ENCODE results near the gene TRMT44.
"Not testable (repeated sequence)": the region's sequence is repeated elsewhere in the genome, so short reads cannot be mapped to it uniquely, and the experiment has no call there.

The TRMT44 gene

DNA sequence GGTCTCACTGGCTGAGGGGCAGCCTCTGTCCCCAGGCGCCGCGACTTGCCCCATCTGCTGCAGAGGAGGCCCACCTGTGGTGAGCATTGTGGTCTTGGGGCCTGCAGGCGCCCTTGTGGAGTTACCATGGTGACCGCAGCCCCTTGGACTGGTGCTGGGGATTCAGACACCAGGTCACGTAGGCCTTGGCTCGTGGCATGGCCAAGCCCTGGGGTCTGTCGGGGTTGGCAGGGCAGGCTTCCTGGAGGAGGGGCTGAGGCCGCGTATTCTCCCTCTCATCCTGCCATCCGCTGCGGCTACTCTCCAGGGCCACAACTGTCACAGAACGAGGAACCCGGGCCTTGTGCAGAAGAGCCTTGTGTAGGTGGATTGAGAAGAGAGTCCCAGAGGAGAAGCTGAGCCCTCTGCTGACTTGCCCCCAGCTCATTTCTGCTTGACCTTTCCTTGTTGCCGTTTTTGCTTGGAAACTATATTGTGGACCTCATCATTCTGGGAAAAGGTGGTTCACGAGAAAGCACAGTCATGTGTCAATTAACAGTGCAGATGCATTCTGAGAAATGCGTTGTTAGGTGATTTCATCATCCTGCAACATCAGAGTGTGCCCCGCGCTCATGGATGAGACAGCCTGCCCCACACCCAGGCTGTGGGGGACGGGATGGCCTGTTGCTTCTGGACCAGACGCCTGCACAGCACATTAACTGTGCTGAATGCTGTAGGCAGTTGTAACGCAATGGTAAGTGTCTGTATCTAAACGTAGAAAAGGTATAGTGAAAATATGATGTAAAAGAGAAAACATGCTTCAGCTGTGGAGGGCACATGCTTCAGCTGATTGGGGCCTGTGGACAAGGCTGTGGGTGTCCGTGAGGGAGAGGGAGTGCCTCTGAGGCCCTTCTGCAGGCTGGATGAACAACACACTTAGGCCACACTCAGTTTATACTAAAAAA lies 38.5 kb downstream of the TRMT44 start:
- in situ Hi-C loops (cut with MboI; ENCODE audit: low sequenced_read_pairs) = no loop called here

DNA sequence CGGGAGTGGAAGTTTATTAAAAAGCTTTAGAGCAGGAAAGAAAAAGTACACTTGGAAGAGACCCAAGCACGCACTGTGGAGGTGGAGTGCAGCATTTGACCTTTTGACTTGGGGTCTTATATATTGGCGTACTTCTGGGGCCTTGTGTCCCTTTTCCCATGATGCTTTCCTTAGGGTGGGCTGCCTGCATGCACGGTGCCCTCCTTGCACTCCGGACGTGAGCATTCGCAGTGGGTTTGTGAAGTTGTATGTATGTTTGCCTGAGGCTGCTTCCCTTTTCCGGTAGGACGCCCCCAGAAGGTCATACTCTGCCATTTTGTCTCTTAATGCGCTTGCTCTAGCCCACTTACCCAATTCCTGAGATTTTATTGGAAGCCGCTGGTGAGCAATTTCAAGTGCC lies 39.6 kb downstream of the TRMT44 start:
- in situ Hi-C loops (cut with MboI; ENCODE audit: low sequenced_read_pairs) = no loop called here

DNA sequence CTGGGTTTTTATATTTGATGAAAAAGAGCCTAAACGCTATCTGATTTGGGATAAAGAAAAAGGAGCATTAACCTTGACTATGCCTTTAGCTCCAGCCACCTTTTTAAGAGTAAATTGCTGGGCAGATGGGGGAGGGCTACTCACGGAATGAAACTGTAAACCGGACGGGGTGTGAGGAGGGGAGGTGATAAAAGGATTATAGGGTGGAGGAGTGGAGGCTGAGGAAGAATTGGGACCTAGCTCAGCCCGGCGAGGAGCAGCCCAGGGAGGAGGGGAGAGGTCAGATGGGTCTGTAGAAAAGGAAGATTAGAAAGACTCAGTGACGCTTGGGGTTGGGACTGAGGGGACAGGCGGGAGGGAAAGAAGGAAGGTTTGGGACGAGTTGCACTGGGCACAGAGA lies 46.1 kb downstream of the TRMT44 start:
- in situ Hi-C loops (cut with MboI; ENCODE audit: low sequenced_read_pairs) = not testable (repeated sequence)

DNA sequence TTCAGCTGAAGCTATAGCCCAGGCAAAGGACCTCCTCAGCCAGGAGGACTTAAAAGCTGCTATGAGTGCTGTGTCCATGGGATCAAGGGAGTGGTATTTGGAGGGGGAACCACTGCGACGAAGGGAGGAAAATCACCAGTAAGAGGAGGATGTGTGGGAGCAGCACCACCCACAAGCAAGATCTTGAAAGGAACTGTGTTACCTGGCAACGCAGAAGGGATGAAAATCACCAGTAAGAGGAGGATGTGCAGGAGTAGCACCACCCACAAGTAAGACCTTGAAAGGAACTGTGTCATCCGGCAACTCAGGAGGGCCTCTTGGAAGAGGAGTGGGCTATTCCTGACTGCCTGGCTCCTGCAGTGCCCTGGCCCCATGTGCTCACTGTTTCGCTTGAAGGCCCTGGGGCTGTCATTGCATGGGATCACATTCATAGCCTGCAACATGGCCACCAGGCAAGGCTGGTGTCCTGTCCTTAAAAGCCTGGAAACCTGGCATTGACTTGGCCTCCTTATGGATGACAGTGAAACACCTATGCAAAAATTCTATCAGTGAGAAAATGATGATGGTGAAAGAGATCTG lies 48.3 kb downstream of the TRMT44 start:
- in situ Hi-C loops (cut with MboI; ENCODE audit: low sequenced_read_pairs) = no loop called here

DNA sequence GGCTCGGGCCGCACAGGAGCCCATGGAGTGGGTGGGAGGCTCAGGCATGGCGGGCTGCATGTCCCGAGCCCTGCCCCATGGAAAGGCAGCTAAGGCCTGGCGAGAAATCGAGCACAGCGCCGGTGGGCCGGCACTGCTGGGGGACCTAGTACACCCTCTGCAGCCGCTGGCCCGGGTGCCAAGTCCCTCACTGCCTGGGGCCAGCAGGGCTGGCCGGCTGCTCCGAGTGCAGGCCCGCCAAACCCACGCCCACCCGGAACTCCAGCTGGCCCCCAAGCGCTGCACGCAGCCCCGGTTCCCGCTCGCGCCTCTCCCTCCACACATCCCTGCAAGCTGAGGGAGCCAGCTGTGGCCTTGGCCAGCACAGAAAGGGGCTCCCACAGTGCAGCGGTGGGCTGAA lies 50.9 kb downstream of the TRMT44 start:
- in situ Hi-C loops (cut with MboI; ENCODE audit: low sequenced_read_pairs) = not testable (repeated sequence)

DNA sequence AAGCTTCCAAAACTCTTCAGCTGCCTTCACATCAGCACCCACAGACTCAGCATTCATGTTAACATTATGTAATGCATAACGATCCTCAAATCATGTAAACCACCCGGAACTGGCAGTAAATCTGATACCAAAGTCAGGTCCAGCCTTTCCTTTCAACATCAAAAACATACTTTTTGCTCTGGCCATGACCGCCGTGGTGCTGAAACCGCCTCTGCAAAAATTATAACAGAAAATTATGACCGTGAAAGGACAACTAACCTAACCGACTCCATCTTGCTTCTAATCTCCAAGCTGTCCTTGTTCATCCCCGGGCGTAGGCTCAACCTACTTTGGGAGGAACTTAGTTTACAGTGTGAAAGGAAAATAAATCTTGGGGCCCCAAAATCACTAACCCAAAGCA lies 51.6 kb downstream of the TRMT44 start:
- in situ Hi-C loops (cut with MboI; ENCODE audit: low sequenced_read_pairs) = no loop called here

DNA sequence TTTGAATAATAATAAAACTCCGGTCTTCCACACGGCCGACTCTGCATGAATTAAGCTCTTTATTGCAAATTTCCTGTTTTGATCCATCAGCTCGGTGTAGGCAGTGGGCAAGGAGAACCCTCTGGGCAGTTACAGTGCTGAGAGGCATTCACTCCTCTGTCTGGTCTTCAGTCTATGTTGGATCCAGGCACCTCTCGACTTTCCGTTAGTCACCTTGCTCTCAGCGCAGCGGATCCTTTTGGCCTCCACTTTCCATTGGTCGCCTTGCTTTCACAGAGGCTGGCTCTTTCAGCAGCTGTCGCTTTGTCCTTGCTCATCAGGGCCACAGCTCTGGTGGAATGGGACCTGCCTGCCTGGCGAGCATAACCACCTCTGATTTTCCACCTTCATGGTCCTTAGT lies 52.9 kb downstream of the TRMT44 start:
- in situ Hi-C loops (cut with MboI; ENCODE audit: low sequenced_read_pairs) = no loop called here

DNA sequence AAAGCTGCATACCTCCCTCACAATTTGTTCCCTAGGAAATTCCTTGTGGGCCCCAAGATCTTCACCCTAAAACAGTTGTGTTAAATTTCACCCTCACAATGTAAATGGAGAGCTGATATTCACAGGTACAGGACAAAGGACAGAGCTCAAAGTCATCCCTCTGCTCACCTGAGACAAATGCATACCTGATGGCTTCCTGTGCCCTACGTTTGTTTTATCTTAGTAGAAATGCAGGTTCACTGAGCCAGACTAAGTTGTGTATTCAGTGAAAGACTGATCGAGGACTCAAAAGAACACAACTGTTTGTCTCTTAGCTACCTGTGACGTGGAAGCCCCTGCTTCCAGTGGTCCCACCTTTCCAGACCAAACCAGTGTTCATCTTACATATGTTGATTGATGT lies 53.6 kb downstream of the TRMT44 start:
- in situ Hi-C loops (cut with MboI; ENCODE audit: low sequenced_read_pairs) = no loop called here

DNA sequence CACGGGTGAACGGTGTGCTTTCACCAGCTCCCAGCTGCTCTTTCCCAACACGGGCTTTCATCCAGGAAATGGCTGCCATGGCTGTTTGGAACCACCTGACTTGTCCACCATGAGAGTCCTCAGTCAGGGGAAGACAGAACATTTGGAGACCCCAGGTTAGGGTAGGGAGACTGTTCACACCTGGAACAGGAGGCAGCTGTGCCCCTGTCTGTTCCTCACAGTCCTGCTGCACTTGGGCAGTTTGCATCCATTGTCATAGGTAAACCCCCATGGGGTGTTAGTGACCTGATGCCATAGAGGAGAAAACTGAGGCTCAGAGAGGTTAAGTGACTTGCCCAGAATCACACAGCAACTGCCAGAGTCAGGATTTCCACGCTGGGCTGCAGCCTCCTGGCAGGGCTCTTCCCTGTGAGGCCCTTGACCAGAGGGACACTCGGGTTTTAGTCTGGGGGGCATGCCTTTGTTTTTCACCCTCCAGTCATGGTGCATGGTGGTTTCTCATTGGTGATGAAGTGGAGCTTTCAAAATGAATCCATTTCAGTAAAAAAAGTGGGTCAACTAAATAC lies 54.5 kb downstream of the TRMT44 start:
- in situ Hi-C loops (cut with MboI; ENCODE audit: low sequenced_read_pairs) = no loop called here

DNA sequence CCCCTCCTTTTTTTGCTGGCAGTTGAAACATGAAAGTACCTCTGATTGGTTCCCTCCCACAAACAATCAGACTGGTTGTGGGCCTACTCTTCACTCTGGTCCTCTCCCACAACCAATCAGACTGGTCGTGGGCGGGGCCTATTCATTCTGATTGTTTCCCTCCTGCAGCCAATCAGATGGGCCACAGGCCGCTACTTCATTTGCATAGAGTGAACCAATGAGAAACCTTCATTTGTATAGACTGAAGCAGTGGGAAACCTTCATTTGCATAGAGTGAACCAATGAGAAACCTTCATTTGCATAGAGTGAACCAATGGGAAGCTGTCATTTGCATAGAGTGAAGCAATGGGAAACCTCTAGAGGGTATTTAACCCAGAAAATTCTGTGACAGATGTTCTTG lies 55.2 kb downstream of the TRMT44 start:
- in situ Hi-C loops (cut with MboI; ENCODE audit: low sequenced_read_pairs) = no loop called here

DNA sequence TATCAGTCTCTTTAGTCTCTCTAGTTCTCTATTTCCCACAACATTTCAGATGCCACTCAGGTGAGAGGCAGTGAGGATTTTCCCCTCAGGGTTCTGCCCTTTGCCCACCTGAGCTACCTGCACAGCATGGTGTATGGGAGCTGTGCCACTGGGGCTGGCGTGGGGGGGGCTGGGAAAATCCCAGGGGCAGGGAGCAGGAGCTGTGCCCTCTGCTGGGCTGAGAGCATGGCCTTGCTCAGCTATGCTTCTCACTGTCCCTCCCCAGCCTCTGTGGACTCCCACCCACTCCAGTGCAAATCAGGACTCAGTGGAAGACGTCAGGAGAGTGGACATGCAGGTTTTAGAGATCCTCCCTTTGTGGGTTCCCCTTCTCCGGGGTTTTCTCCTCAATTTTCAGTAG lies 57.2 kb downstream of the TRMT44 start:
- in situ Hi-C loops (cut with MboI; ENCODE audit: low sequenced_read_pairs) = no loop called here

DNA sequence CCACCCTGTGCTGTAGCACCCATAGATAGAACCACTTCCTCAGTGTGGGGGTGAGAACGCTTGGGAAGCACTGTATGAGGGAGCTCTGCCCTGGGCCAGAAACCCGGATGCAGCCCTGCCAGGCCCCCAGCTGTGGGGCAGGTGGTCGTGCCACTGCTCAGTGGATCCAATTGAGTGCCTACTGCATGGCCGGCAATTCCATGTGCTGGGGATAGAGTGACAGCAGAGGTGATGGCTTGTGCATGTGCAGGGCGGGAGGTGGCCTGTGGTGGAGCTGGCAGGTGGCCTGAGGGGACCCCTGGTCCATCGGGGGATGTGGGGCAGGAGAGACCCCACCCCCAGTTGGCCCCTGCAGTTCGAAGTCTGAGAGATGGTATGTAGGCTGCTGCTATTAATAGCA lies 60.4 kb downstream of the TRMT44 start:
- in situ Hi-C loops (cut with MboI; ENCODE audit: low sequenced_read_pairs) = no loop called here

DNA sequence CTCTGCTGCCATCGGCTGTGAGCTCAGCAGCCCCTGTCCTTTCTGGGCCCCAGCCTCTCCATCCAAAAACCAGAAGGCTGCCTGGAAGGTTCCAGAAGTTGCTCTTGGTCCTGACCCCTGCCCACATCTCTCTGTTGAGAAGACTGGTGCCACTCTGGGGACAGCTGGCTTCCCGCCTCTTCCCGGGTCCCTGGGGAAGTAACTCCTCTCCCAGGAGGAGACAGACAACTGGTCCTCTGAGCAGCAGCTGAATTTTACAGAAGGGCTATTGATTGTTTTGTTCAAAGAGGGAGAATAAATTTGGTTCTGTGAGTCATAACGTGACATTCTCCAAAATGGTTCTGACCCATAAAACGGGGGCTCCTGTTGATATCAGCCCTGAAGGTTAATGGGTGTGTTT lies 61.2 kb downstream of the TRMT44 start:
- in situ Hi-C loops (cut with MboI; ENCODE audit: low sequenced_read_pairs) = no loop called here

DNA sequence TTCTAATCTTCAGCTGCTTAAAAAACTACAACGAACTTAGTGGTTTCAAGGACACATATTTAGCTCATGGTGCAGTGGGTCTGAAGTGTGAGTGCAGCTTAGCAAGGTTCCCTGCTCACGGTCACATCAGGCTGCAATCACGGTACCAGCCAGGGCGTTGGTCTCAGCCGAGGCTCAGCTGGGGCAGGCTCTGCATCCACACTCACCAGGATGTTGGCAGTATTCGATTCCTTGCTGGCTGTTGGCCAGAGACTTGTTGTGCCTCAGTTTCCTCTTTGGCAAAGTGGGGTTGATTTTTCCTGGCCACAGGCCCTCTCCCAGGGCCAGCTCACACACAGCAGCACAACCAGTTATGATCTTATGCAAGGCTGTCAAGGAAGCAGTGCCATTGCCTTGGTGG lies 61.8 kb downstream of the TRMT44 start:
- in situ Hi-C loops (cut with MboI; ENCODE audit: low sequenced_read_pairs) = no loop called here

DNA sequence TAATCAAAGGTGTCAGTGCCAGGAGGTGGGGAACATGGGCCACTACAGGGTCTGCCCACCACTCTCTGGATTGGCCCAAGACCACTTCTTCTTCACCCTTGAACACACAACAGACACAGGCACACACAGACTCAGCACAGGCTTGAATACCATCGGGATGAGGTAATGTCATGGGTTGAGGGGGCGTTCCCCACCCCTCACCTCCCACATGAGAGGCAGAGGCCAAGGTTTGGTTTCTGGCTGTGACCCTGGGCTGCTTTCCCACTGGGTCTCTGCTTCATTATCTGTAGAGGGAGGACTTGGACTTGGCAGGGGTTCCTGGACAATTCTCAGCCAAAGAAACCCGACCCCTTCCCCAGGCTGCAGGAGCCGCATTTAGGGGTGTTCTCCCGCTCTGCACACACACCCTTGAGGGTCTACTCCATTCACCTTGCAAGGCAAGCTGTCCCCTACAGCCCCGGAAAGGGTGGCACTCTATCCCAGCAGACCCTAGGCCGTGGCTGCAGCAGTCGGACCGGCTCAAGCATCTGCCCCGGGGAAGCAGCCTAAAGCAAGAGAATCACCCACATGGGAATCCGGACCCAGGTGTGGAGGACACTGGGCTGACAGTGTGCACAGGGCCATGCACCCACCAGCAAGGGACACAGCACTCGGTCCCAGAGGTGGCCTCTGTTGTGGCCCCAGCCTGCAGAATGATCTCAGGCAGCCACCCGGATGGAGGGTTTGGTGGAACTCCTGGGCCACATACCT lies 62.4 kb downstream of the TRMT44 start:
- in situ Hi-C loops (cut with MboI; ENCODE audit: low sequenced_read_pairs) = no loop called here

DNA sequence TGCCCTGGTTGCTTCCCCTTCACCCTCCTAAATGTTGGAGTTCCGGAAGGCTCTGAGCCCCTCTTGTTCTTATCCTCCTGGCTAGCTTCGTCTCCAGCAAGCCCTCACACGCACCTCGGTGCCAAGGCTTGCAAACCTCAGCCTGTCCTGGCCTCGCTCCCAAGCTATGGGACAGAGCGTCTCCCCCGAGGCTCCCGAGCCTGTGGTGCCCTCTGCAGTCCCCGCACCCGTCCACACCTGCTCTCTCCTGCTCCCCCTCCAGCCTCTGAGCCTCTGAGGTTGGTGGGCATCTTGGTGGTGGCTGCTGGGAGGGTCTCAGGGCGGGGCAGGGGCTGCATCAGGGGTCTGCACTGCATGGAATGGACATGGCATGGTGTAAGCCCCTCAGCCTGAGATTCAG lies 63.2 kb downstream of the TRMT44 start:
- in situ Hi-C loops (cut with MboI; ENCODE audit: low sequenced_read_pairs) = no loop called here

DNA sequence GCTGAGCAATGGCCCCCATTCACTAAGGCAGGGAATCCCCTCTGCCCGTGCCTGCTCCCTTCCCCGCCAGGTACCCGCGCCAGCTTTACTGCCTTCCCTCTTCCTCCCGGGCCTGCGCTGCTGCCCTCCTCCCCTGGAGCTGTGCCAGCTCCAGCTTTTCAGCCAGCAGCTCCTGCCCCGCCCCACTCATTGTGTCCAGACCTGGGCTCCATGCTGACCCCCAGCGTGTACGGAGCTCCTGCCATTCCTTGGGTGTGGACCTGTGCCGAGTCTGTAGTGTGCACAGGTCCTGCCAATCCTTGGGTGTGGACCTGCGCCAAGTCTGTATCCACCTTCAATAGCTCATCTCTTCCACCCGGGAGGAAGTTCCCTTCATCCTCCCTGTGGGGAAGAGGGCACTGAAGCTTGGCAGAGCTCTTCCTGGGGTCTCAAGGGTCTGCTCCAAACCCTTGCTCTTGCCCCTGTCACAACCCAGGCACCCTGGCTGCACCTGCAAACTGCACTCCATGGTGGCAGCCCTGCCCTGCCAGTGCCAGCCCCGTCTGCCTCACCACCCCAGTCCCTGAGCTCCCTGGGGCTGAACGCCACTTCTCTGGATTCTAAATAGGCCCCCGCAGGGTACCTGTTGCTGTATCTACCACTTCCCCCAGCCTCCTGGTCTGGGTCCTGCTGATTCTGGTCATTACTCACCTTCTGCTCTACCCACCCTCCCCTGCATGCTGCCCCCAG lies 63.9 kb downstream of the TRMT44 start:
- in situ Hi-C loops (cut with MboI; ENCODE audit: low sequenced_read_pairs) = no loop called here

DNA sequence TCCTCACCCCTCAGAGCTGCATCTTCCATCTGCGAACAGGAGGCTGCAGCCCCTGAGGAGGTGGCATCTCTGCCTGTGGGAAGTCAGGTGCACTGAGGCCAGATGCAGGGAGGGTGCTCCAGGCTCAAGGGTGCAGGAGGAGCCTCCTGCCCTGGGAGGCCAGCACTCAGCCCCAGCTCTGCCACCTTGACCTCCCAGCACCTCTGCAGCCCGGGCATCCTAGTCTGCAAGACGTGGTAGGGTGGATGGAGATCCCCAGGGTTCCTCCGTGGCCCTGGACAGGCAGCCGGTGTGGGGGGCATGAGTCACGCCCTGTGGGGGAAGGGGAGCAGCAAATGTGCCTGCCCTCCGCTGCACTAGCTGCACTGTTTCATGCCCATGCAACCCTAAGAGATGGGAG lies 64.7 kb downstream of the TRMT44 start:
- in situ Hi-C loops (cut with MboI; ENCODE audit: low sequenced_read_pairs) = no loop called here

DNA sequence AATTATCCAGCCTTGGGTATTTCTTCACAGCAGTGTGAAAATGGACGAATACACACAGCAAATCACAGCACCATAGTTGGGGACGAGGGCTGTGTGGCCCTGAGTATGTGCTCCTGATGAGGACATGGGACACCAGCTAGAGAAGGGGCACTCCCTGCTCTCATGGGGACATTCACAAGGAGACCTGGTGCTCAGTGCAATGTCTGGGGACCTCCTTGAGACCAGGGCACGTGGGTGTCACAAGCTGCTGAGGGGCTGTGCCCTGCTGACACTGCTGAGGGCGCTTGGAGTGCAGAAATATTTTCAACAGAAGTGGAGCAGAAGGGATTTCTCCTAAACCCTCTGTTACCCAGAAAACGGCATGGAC lies 65.4 kb downstream of the TRMT44 start:
- in situ Hi-C loops (cut with MboI; ENCODE audit: low sequenced_read_pairs) = no loop called here

DNA sequence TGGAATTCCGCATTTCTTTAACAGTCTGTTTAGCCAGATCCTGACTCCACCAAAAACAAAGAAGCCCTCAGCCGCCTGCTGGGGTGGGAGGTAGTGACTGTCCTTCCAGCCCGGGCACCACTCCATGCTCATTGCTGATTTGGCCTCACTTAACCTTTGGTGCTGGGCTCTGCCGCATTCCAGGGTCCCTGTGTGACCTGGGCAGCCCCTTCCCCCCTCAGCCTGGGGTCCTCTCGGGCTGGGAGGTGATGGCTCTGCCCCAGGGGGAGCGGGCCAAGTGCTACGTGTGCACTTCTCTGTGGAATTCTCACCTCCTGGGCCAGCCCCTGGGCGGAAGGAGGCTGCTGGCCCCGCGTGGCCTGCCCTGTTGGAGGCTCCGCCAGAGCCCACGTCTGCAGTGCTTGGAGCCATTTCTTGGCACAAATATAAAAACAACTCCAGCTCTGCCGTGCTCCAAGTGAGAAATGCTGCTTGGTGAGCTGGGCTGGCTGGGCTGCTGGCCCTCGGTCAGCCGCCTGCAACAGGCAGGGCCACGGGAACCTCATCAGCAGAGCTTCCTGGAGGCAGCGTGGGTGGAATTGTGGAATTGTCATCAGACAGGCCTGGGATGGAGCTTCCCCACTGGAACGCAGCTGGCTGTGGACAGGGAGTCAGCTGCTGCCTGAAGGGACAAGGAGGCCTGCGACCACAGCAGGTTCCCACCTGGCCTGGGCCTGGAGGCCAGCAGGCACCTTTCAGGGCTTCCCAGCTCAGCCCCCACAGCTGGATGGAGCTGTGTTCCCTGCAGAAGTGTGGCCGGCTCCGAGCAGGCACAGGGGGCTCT lies 66.0 kb downstream of the TRMT44 start:
- in situ Hi-C loops (cut with MboI; ENCODE audit: low sequenced_read_pairs) = no loop called here

Data from HL-60/S4 (cell line).